ENCODE results near the gene SYT1. TPM values are rescaled to one million over a fixed set of nuclear protein-coding genes. Genes with fewer than 3 reads are reported as not detected.

The SYT1 gene
- total RNA-seq, 1 experiment from 2014 or later: 44.9 TPM

GRCh38 chr12:79347866-79348265, 483.3 kb downstream of the SYT1 start (continued):
- no peak for TF ChIP-seq ZNF274 (IDR thresholded peaks at IDR 0.05; ENCODE audit: low read depth, low read length)
- no peak for TF ChIP-seq RAD21 (IDR thresholded peaks at IDR 0.05; ENCODE audit: low read depth)
- TF ChIP-seq ZFX (IDR thresholded peaks at IDR 0.05): no peak
- TF ChIP-seq ZBTB33 (IDR thresholded peaks at IDR 0.05; ENCODE audit: extremely low read depth, insufficient replicate concordance, low read length): no peak
- no peak for TF ChIP-seq TCF7L2 (IDR thresholded peaks at IDR 0.05; ENCODE audit: borderline replicate concordance, extremely low read depth, insufficient read depth, insufficient read length)
- no peak for TF ChIP-seq SRF (IDR thresholded peaks at IDR 0.05; ENCODE audit: low read depth)
- TF ChIP-seq SIN3A (IDR thresholded peaks at IDR 0.05; ENCODE audit: low read depth): no peak
- no peak for TF ChIP-seq POLR2A (IDR thresholded peaks at IDR 0.05; ENCODE audit: borderline replicate concordance, extremely low read depth, insufficient read depth, insufficient read length)
- no peak for TF ChIP-seq ELF1 (IDR thresholded peaks at IDR 0.05; ENCODE audit: borderline replicate concordance, low read depth)
- no peak for TF ChIP-seq MAX (IDR thresholded peaks at IDR 0.05)
- no peak for TF ChIP-seq ATF3 (IDR thresholded peaks at IDR 0.05)
- TF ChIP-seq POLR2AphosphoS5 (IDR thresholded peaks at IDR 0.05; ENCODE audit: low read depth, low read length): no peak
- TF ChIP-seq CBX3 (IDR thresholded peaks at IDR 0.05; ENCODE audit: low read depth): no peak

- Histone ChIP-seq H3K4me2 (ENCODE audit: low read length) (no peak overlapping the region), H3K79me2 (ENCODE audit: insufficient read depth, low read length) (no peaks in the 10 kb centered on the region), H3K9me2 (ENCODE audit: insufficient read depth) (no peaks in the 10 kb centered on the region), H3K9ac (ENCODE audit: low read length) (no peak overlapping the region), H3K9me3 (ENCODE audit: control insufficient read depth in 1 of 2, insufficient read depth in 1 of 2, low read depth in 1 of 2, low read length in 2 of 2) (no peaks in the 10 kb centered on the region), H3K27me3 (ENCODE audit: insufficient read depth, low read length) (no peaks in the 10 kb centered on the region), H3K4me1 (ENCODE audit: control insufficient read depth in 1 of 2, insufficient read depth in 2 of 2, low read length in 2 of 2) (no peaks in the 10 kb centered on the region), H2AFZ (ENCODE audit: low read depth, low read length, poor library complexity, severe bottlenecking) (no peak overlapping the region), H3K27ac (ENCODE audit: low read depth, low read length) (no peak overlapping the region), H3K36me3 (ENCODE audit: control insufficient read depth in 1 of 2, insufficient read depth in 2 of 2, low read length in 2 of 2) (no peaks in the 10 kb centered on the region), H3K4me3 (replicated peaks in 1 of 2; ENCODE audit: low read depth in 1 of 2, low read length in 2 of 2) (no peak overlapping the region), H4K20me1 (ENCODE audit: insufficient read depth) (no peaks in the 10 kb centered on the region)
- intact Hi-C loops (cut with micrococcal nuclease): no loop called here
- ATAC-seq (no peak), DNase-seq (ENCODE audit: low read depth, low spot score) (no peak)
- no TSS peak for BruUV-seq (replicated peaks)
- ChIA-PET POLR2A (no interaction called here), RAD21 (ENCODE audit: low non-redundant PET in 1 of 2, low total read pairs in 2 of 2, uncharacterized antibody in 2 of 2, unreplicated experiment in 2 of 2) (no interaction called here), CTCF (no interaction called here)
- TF ChIP-seq ATF3 (IDR thresholded peaks at IDR 0.05) (no peak), POLR2A (IDR thresholded peaks at IDR 0.05; ENCODE audit: borderline replicate concordance, extremely low read depth, insufficient read depth, insufficient read length) (no peak), REST (IDR thresholded peaks at IDR 0.05; ENCODE audit: low read depth) (no peak), CBX3 (IDR thresholded peaks at IDR 0.05; ENCODE audit: low read depth) (no peak), SP1 (IDR thresholded peaks at IDR 0.05; ENCODE audit: low read depth) (no peak), SRF (IDR thresholded peaks at IDR 0.05; ENCODE audit: low read depth) (no peak), SIN3A (IDR thresholded peaks at IDR 0.05; ENCODE audit: low read depth) (no peak), ZFX (IDR thresholded peaks at IDR 0.05) (no peak), ZBTB33 (IDR thresholded peaks at IDR 0.05; ENCODE audit: extremely low read depth, insufficient replicate concordance, low read length) (no peak), EZH2 (IDR thresholded peaks at IDR 0.05) (no peak), CEBPB (IDR thresholded peaks at IDR 0.05; ENCODE audit: low read depth) (no peak), EGR1 (IDR thresholded peaks at IDR 0.05; ENCODE audit: low read depth) (no peak), RAD21 (IDR thresholded peaks at IDR 0.05; ENCODE audit: low read depth) (no peak)
Observed at GRCh38 chr12:79351251-79351650, 486.7 kb downstream of the SYT1 start.

Measured in HCT116 (cell line).